GM10266 (cell line): ENCODE measurements around the gene PCSK6.

Experiments used
- DNase-seq: peaks from one replicate; pipeline ENCODE4 v3.0.0; 2012; ENCODE audit errors: extremely low spot score
- CTCF ChIP-seq: IDR thresholded peaks from 2 replicates; pipeline ENCODE4 v1.5.1; 2012; ENCODE audit warnings: mild to moderate bottlenecking, low read depth; ENCODE audit not compliant: control insufficient read depth, insufficient read depth; ENCODE audit errors: missing control alignments

PCSK6 gene

GRCh38 chr15:101332061-101332467 is 157.4 kb downstream of the PCSK6 start:
- TF ChIP-seq CTCF, result no peak
- no peak for DNase-seq

GRCh38 chr15:101329867-101330380 is 159.6 kb downstream of the PCSK6 start:
- no peak for TF ChIP-seq CTCF
- no peak for DNase-seq

GRCh38 chr15:101329309-101329863 is 160.1 kb downstream of the PCSK6 start:
- DNase-seq, result no peak
- no peak for TF ChIP-seq CTCF

GRCh38 chr15:101328001-101328400 is 161.5 kb downstream of the PCSK6 start:
- TF ChIP-seq CTCF, result no peak
- no peak for DNase-seq

- DNase-seq, result no peak
- TF ChIP-seq CTCF, result no peak
Observed at GRCh38 chr15:101327147-101327740, 162.3 kb downstream of the PCSK6 start.

GRCh38 chr15:101326462-101327146 is 162.9 kb downstream of the PCSK6 start:
- DNase-seq, result no peak
- TF ChIP-seq CTCF, result no peak

GRCh38 chr15:101326026-101326315 is 163.5 kb downstream of the PCSK6 start:
- DNase-seq, result no peak
- TF ChIP-seq CTCF, result no peak
